HG02852 (cell line): ENCODE data around the gene AGR3.
"Not testable (repeated sequence)": the region's sequence is repeated elsewhere in the genome, so short reads cannot be mapped to it uniquely, and the experiment has no call there.

Experiments used
- ATAC-seq: cut with Tn5 transposase; IDR thresholded peaks from one replicate; pipeline ENCODE4 v1.9.1; 2021; ENCODE audit warnings: mild to moderate bottlenecking, moderate library complexity; ENCODE audit not compliant: unreplicated experiment

The AGR3 gene

DNA sequence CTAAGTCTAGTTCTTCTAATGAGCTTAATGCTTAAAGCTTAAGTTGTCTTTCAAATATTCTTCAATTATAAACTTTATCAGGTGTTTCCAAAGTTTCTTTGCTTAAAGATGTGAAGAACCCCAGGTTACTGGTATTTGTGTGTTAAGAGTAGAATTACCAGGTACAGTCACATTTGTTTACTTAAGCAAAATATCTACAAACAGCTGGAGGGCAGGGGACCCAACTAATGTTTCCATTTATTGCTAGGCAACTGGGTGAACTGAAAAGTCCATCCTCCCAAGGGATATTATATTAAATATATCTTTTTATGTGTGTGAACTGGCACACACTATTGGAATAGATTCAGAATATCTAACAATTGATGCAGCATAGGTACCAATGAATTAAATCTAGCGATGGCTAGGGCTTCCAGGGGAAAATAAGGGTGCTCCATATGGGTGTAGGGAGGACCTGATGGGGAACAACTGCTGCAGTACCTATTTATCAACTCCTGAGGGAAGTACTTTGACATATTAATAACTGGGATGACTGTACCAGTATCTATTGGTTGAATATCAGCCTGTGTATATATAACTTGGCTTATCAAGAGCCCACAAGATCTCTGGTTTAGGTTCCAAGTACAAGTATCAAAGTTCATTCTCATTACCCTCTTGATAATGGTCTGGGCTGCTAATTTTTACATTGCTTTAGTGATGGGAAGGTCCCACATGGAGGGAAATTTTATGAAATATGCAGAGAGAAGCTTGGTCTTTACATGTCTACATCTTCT lies 10.3 kb upstream of the AGR3 start:
- ATAC-seq, result no peak

- ATAC-seq, result peak; percentile 69
Observed at GRCh38 chr7:16891338-16891737, 9.6 kb upstream of the AGR3 start.

GRCh38 chr7:16889851-16890415 lies 8.2 kb upstream of the AGR3 start:
- no peak for ATAC-seq

- ATAC-seq, result no peak
Observed at GRCh38 chr7:16889305-16889704, 7.5 kb upstream of the AGR3 start.

DNA sequence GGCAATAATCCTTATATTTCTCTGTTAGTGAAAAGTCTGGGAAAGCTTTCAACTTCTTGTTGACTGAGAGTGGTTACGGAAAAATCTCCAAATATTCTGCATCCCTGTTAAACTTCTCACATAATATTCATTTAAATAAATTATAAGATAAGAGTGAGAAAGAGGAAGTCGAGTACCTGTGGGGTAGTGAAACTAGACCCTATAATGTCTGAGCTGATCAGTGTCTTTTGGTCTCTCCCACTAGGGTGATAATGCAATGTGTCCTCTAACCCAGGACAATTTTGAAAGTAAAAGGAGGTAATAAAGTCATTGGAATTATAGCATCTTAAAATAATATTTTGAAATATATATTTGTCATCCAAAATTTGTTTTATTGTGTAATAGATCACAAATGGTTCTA lies 2.1 kb upstream of the AGR3 start:
- ATAC-seq, result no peak

- ATAC-seq, result no peak
Observed at GRCh38 chr7:16880554-16880953, 1.2 kb downstream of the AGR3 start.

- no peak for ATAC-seq
Observed at GRCh38 chr7:16879181-16879580, 2.6 kb downstream of the AGR3 start.

DNA sequence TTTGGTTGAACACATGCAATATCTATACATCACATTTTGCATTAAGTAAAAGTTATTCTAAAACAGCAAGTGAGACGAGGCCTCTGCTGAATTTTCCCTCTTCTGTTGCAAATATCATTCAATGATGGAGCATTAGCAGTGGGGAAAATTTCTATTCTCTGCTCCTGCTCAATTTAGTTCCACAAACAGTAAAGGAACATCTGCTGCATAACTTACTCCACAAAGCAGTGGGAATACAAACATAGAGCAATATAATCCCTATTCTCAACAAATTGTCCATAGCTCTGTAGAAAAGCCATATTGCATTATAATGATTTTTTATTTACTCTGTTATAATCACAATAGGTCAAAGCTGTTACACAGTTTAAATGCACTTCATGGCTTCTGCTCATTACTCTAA lies 5.9 kb downstream of the AGR3 start:
- ATAC-seq, result no peak

GRCh38 chr7:16874066-16874465 lies 7.7 kb downstream of the AGR3 start:
- no peak for ATAC-seq

DNA sequence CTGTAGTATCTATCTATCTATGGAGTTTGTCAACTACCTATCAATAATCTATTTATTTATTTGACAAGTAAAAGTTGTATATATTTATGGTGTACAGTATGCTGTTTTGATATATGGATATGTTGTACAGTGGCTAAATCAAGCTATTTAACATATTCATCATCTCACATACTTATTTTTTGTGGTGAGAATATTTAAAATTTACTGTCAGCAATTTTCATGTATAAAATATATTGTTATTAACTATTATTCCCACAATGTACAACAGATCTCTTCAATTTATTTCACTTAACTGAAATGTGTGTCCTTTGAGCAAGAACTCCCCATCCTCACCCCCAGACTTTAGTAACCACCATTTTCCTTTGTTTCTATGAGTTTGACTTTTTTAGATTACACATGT lies 14.5 kb downstream of the AGR3 start:
- no peak for ATAC-seq

GRCh38 chr7:16853189-16853588 lies 28.6 kb downstream of the AGR3 start:
- not testable (repeated sequence) for ATAC-seq

GRCh38 chr7:16851829-16852228 lies 30.0 kb downstream of the AGR3 start:
- no peak for ATAC-seq

DNA sequence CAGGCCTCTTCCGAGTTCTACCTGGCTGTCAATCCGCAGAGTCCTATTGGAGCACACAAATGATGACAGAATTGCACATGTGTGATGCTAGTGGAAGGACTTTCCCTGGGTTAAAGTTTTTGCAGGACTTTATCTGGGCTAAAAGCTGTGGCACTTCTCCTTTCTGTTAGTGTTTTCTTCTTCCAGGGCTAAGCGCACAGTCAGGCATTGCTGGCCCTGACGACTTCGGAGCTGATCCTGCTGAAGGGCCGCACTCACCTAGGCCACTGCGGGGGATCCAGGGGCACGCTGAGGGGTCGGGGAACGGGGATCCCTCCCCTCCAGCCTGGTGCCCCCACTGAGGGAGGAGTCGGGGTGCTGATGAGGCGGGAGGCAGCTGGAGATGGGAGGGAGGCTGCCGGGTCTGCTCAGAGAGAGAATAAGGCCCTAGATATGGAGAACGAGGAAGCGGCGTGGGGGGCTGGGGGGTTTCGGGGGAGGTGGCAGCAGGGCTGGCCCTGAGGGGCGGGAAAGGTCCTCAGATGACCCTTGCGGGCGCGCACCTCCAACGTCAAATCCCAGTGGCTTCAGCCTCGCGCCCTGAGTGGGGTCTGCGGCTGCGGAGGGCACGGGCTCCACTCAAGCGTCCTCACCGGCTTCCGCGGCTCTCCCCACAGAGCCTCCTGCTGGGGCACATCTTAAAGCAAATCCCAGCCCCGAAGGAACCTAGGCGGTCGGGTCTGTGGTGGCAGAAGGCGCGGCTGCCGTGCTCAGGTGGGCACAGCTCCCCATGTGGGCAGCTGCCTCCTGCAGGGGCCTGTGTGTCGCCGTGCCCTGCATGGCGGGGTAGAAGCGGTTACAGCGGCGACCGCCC lies 30.9 kb downstream of the AGR3 start:
- no peak for ATAC-seq

- ATAC-seq, result no peak
Observed at GRCh38 chr7:16849296-16850148, 32.3 kb downstream of the AGR3 start.

DNA sequence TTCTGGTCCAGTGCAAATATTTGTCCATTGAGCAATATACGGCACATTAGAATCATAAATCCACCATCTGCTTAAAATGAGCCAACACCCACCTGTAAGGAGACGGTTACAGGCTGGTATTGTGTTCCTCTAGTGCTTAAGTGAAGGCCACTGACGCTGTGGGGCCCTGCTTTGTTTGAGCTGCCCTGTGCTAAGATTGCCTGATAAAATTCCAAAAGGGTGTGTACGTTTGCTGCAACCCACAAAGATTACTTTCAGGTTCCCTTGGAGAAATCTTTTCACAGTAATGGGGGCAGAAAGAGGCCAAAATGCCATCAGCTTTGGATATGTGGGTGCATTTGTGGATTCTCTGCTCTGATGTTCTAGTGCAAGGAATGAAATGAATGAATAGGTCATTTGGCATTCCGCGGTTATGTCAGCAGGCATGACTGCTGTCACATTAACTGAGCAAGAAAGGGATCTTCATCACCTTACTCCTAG lies 34.4 kb downstream of the AGR3 start:
- ATAC-seq, result no peak

GRCh38 chr7:16846601-16847165 lies 35.1 kb downstream of the AGR3 start:
- ATAC-seq, result no peak

DNA sequence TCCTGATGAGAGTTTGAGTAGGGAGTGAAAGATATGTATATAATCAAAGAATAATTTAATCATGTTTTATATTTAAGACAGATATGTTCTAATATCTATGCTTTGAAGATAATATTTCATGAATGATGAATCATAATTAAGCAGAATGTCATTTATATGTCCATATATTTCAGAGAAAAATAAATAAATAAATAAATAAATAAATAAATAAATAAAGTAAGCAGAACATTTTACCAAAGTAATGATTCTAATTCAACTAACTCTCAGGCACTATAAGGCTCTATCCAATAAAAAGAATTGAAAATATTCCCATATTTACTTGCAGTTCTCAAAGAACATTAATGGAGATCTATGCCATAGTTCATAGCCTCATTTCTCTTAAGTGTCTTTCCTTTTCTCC lies 36.0 kb downstream of the AGR3 start:
- no peak for ATAC-seq

DNA sequence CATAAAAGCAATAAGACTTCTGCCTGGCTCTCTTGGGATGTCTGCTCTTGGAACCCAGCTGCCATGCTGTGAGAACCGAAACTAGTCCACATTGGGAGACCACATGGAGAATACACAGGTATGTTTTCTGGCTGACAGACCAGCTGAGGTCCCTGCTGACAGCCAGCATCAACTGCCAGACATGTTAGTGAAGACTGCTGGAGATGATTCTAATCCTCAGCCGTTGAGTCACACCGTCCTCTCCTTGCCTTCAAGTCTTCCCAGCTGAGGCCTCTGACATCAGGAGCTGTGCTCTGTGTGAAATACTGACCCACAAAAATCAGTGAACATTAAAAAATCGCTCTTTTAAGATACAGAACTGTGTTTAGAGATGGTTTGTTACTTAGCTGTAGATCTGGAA lies 40.1 kb downstream of the AGR3 start:
- no peak for ATAC-seq

DNA sequence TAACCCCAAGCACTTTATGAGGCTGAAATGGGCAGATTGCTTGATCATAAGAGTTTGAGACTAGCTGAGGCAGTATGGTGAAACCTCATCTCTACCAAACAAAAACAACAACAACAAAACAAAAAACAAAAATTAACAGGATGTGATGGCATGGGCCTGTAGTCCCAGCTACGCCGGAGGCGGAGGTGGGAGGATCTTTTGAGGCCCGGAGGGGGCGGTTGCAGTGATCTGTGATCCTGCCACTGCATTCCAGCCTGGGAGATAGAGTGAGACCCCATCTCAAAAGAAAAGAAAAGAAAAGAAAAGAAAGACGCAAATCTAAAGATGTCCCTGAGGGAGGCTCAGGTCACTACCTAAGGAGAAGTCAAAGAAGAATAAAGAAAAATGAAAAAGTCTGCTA lies 41.7 kb downstream of the AGR3 start:
- no peak for ATAC-seq

DNA sequence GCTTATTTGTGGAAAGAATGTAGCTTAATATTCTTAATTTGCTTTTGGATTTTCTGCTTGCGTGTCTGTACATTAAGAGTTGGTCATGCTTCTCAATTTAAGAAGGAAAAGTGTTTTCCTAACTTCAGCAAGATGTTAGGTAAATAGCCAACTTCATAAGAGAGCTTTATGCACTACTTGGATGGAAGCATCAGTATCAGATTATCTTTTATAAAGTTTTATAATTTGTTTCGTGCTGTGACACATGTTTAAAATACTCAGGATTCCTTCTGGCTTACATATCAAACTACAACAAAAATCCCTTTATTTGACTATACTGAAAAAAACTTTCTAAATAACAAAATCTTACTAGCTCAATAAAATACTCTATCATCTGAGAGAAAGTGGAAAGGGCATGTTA lies 42.1 kb downstream of the AGR3 start:
- no peak for ATAC-seq

DNA sequence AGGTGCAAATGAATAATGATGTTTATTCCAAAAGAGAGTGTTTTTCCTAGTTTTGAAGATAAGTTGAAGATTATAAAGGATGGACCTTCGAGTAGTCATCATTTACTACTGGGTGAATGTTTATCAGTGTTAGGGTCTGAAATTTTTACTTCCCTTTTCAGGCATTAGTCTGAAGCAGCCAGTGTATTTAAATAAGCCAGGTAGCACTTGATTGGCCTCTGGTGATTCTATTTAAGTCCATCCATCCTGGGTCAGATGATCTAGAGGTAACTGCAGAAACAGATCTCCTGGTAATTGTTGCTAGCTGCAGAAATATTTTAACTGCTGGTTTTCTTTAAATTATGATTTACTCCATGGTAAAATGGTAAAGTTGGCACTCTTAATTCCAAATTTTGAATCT lies 42.9 kb downstream of the AGR3 start:
- ATAC-seq, result no peak
